Hematopoietic multipotent progenitor cell (in vitro differentiated cells): Measurements from ENCODE around the gene UQCRHL. TPM values are rescaled to one million over a fixed set of nuclear protein-coding genes. Genes with fewer than 3 reads are reported as not detected.
"Not testable (repeated sequence)": the region's sequence is repeated elsewhere in the genome, so short reads cannot be mapped to it uniquely, and the experiment has no call there.

Source experiments
- DNase-seq, 3 donors: peaks; one replicate each; pipeline ENCODE4 v3.0.0-alpha.2; 2011 to 2015; ENCODE audit warnings: low read depth in 2 of 3, low spot score in 2 of 3
- total RNA-seq: library from RNA; depleted of rRNA; stranded (reverse); fragments of >200 nt; gene quantifications from one replicate; pipeline ENCODE4 v1.2.3, GENCODE V29; 2012

Gene UQCRHL
- total RNA-seq, 1 donor, result 0.54 TPM

DNA sequence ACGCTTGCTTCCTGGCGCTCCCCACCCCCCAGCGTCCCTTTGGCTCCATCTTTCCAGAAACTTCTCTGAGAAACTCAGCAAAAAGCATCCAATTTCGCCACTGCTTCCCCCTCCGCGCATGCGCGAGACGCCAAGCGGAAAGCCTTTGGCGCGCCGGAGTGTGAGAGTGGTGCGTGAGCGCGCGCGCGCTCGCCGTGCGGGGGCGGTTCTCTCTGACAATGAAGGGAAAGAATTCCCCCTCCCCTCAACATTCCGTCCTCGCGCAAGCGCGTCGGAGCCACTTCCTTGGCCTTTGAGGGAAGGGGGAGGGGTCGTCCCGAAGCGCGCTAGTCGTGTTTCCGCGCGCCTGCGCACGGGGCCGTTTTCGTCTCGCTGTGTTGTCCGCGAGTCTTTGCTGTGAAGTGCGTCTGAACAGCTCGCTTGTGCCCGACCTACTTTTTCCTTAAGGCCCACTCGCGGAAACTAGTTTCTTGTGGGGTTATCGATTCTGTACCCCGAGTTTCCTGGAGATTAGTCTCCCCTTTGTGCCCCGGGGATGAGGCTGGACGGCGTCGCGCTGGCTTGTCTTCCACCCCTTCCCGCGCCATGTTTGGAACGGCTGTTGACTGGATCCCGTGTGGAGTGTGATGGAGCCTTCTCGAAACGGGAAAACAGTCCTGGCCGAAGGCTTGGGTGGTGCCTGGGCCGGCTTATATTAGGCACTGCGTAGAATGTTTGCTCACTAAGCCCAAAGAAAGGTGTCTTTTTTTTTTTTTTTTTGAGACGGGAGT is 28.5 kb upstream of the UQCRHL start:
- peak; percentile 99 to 100 (median 100) for DNase-seq

DNA sequence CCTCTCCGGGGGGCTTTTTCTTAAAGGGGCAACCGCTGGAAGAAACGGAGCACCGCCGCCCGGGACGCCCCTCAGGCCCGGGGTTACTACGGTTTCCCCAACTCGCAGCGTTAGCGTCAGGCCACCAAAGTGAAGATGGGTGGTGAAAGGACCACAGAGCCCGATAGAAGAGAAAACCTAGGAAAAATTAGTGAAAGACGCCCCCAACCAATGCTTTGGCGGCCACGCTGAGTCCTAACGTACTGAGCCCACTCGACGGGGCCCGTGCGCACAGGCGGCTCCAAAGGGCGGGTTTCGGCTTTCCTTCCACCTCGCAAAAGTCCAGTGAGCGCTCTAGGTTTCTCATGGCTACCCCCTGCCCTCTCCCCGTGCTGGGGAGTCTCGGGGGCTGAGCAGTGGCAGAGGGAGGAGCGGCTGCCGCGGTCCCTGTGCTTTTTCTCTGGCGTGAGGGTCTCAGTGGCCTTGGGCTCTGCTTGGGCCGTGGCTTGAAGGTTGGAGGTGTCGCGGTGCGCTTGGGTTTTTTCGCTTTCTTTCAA is 27.8 kb upstream of the UQCRHL start:
- DNase-seq, result peak in 1 of 3 donors; percentile 49

DNA sequence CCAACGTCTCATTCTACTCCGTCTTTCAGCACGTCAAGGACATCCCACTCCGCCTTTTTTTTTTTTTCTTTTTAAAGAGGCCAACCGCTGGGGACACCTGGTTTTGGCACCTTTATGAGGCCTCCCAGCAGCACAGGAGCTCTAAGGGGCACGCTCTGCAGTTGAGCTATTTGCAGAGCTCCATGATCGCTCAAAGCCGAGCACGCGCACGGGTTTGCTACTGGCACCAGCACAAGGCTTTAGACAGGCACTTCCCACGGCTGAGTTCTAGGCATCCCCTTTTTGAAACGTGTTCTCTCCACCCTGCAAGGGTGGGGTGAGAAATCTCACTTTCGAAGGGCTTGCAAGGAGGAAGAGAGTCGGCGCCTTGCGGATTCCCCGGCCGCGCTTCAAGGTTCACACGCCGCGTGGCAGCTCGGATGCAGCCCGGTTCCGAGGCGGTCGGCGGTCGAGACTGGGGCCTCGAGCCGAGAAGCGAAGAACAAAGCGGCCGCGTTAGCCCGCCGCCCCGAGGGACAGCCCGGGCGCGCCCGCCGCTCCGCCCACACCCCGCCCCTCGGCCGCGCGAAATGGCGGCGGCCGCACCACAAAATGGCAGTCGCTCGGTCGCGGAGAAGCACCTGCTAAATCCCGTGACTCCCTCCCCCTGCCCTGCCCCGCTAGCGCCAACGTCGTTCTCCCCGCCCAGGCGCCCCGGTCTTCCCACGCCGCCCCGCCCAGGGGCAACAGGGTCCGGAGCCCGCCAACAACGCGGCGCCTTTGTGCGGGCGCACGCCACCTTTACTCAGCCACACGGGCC is 27.2 kb upstream of the UQCRHL start:
- peak; percentile 80 to 92 (median 87) for DNase-seq

DNA sequence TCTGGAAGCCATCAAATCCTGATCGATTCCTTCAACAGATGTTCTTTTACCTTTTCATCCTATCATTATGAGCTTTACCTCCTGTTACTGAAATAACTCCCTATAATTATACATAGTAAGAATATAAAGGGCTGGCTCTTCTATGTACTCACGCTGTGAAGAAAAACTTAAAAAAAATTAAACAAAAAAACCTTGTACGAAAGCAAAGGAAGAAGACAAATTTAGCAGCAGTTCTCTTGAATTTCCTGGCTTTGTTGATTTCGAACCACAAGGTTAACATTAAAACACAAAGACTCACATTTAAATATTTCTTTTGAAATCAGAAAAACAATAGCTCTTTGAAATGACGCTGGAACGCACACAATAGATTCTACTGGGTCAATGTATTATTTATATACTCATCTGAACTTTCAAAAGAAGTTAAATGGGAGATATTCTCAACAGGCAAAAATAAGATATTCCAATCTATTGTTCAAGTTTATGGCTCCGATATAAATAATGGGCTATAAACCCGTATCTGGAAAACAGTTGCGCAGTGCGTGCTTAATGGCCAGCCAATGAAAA is 26.5 kb upstream of the UQCRHL start:
- peak in 1 of 3 donors; percentile 11 for DNase-seq

DNA sequence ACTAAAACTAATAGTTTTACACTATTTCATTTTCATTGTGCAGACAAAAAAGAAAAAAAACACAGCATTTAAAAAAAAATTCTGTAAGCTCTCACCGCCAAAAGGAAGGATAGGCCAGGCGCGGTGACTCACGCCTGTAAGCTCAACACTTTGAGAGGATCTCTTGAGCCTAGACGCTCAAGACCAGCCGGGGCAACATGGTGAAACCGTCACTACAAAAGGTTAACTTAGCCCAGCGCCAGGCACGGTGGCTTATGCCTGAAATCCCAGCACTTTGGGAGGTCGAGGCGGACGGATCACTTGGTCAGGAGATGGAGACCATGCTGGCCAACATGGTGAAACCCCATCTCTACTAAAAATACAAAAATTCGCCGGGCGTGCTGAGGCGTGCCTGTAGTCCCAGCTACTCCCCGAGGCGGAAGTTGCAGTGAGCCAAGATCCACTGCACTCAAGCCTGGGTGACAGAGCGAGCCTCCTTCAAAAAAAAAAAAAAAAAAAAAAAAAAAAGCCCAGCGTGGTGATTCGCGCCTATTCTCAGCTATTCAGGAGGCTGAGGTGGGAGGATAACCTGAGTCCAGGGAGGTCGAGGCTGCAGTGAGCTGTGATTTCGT is 25.7 kb upstream of the UQCRHL start:
- peak in 1 of 3 donors; percentile 25 for DNase-seq

DNA sequence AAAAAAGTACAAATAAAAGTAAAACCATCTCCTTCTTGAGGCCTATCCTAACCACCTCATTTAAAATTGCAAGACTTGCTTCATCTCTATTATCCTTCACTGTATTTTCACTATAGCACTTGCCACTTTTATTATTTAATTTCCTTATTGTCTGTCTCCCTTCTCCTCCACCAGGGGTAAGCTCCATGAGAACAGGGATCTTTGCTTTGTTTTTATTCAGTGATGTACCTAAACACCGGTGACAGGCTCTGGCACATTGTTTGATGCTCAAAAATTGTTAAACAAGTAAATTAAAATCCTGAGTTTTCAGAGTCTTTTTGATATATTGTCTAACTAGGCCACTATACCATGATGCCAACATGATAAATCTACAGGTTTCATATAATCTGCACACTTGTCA is 22.8 kb upstream of the UQCRHL start:
- peak in 1 of 3 donors; percentile 41 for DNase-seq

DNA sequence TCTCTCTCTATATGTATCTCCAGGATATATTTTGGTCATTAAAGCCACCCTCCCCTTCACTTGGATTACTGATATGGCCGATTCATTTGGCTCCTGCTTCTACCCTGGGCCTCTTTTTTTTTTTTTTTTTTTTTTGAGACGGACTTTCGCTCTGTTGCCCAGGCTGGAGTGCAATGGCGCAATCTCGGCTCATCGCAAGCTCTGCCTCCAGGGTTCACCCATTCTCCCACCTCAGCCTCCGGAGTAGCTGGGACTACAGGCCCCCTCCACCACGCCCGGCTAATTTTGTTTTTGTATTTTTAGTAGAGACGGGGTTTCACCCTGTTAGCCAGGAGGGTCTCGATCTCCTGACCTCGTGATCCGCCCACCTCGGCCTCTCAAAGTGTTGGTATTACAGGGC is 21.5 kb upstream of the UQCRHL start:
- not testable (repeated sequence) for DNase-seq

DNA sequence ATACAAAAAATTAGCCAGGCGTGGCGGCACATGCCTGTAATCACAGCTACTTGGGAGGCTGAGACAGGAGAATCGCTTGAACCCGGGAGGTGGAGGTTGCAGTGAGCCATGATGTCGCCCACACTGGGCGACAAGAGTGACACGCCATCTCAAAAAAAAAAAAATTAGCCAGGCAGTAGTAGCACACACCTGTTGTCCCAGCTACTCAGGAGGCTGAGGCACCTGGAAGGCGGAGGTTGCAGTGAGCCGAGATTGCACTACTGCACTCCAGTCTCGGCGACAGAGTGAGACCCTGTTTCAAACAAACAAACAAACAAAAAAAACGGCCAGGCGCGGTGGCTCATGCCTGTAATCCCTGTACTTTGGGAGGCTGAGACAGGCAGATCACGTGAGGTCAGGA is 20.1 kb upstream of the UQCRHL start:
- DNase-seq, result not testable (repeated sequence)

DNA sequence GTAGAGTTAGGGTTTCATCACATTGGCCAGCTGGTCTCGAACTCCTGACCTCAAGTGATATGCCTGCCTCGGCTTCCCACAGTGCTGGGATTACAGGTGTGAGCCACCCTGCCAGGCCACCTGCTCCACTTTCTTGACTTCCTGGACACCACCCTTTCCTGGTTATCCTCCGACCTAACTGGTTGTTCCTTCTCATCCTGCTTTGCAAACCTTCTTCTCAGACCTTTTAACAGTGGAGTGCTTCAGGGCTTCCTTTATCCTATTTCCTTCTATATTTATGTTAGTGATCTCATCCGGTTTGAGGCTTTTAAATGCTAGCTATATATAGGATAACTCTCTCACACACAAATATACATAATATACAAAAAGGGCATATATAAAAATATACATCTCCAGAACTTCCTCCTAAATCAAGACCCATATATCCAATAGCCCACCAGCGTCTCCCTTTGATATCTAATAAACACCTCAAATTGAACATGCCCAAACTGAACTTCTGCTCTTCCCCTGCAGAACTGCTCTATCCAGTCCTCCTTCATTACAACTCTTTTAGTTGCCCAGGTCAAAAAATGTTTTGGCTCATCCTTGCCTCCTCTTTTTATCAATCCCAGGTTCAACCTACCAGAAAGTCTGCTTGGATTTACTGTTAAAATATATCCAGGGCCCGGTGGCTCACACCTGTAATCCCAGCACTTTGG is 19.5 kb upstream of the UQCRHL start:
- DNase-seq, result no peak

DNA sequence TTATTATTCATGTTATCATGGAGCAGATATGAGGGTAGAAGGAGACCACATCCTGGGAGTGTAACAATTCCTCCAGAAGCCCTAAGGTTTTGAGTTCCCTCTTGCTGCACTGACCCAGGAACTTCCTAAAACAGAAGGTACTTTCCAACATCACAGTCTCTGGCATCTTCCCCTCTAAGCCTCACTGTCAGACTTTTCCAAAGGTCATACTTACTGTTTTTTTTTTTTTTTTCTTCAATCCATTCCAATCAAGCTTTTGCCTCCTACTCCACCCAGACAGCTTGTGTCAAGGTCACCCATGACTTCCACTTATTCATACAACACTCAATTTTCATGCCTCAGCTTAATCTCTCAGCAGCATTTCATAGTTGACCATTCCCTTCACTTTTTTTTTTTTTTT is 18.4 kb upstream of the UQCRHL start:
- no peak for DNase-seq

DNA sequence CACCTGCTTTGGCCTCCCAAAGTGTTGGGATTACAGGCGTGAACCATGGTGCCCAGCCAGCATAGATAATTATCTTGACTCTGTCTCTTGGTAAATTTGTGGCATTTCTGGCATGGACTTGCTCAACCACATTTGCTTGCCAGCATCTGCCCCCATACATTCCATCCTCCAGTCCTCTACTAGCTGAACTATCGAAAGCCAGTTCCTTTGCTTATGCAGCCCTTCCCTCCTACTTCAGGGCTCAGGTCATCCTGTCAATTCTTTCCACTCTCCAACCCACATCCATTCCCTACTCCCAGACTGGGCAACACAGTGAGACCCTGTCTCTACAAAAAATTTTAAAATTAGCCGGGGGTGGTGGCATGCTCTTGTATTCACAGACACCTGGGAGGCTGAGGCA is 13.0 kb upstream of the UQCRHL start:
- no peak for DNase-seq

DNA sequence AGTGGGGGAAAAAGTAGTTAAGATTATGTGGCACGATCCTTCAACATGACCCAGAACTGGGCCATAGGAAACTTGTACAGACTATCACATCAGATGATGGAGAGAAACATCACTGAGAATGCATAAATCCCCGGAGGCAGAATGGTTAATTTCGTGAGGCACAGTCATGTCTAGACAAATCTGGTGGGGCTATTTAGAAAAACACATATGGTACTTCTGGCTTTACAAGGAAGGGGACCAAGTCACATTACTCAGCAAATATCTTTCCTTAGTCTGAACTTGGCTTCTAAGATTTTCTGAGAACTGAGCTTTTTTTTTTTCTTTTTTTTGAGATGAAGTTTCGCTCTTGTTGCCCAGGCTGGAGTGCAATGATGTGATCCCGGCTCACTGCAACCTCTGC is 9.2 kb upstream of the UQCRHL start:
- no peak for DNase-seq

DNA sequence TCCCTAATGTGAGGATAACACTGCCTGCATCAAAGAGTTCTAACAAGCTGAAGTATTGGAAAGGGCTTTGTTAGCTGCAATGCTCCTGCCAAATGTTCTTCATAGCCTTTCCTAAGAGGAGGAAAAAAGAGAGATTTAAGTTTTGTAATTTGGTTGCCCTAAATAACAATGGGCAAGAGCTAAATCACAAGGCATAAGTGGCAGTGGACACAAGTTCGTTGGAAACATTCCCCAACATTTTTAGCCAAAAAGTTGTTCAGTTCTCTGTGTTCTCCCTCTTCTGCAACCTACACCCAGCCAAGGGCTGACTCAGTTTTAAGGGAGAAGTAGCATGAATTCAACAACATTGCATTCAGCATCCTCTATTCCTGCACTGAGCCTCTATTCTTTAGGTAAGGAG is 2.6 kb upstream of the UQCRHL start:
- no peak for DNase-seq

DNA sequence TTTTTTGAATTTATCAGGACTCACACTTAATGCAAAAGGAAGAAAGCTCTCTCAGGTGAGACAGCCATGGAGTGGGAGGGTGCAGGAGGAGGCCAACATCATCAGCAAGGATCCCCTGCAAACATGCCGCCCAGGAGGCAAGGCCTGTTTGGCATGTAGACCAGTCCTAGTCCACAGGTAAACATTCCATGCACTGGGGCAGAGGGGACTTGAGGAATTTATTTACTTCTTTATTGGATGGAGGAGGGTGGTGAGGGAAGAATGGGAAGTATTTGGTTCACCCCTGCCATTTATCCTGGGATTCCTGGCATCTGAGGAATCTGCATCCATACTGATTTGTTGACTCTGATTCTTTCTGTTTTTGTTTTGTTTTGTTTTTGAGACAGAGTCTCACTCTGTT is 1.5 kb upstream of the UQCRHL start:
- no peak for DNase-seq

DNA sequence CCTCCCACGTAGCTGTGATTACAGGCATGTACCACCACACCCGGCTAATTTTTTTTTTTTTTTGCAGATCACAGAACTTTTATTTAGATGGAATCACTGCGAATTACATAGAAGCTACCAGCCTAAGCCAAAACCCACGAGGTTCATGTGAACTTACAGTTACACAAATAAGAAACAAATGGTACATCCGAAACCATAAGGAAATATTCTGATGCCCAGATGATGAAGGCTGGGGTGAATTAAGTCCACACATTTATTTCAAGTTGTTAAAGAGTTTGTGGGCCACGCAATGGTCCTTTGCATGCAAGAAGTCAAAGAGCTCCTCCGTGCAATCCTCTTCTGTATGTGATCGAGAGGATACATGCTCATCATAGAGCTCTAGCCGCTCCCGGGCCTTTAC is 328 bp downstream of the UQCRHL start:
- DNase-seq, result no peak

DNA sequence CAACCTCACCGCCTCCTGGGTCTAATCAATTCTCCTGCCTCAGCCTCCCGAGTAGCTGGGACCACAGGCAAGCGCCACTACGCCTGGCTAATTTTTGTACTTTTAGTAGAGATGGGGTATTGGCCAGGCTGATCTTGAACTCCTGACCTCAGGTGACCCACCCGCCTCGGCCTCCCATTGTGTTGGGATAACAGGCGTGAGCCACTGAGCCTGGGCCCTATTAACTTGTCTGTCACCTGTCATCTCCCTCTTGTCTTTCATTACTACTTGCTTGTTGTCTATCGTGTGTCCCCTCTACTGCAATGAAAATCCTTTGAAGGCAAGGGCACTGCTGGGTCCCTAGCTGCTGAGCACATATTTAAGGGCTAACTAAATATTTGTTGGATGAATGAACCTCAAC is 3.4 kb downstream of the UQCRHL start:
- DNase-seq, result no peak

DNA sequence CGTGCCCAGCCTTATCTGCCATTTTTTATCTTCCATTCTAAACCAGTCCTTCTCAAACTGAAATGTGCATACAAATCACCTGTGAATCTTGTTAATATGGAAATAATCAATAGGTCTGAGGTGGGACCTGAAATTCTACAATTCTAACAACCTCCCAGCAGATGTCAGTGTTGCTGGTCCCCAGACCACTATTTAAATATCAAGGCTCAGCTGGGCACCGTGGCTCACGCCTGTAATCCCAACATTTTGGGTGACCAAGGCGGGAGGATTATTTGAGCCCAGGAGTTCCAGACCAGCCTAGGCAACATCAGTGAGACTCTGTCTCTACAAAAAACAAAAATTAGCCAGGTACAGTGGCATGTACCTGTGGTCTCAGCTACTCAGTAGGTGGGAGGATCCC is 4.1 kb downstream of the UQCRHL start:
- DNase-seq, result peak in 2 of 3 donors; percentile 37 to 53

DNA sequence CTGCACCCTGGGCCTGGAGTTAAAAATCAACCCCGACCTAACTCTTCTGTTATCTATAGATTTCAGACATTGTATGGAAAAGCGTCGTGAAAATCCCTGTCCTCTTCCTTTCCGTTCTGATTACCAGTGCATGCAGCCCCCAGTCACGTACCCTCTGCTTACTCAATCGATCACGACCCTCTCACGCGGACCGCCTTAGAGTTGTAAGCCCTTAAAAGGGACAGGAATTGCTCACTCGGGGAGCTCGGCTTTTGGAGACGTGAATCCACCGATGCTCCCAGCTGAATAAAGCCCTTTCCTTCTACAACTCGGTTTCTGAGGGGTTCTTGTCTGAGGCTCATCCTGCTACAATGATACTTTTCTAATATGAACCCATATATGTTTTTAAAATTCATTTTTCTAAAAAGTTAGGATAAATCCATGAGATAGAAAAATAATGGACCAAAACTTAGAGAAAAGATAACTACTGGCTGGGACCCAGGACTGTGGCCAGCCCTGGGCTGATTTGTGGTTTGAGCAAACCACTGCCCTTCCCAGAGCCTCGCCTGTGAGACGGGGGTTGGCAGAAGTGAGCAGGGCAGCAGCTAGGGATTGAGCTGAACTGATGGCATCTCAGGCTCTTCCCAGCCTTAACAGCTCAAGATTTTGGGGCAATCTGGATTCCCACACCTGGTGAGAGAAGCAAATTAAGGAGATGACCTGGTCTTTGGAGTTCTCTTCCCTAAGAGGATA is 5.0 kb downstream of the UQCRHL start:
- DNase-seq, result peak in 1 of 3 donors; percentile 24

DNA sequence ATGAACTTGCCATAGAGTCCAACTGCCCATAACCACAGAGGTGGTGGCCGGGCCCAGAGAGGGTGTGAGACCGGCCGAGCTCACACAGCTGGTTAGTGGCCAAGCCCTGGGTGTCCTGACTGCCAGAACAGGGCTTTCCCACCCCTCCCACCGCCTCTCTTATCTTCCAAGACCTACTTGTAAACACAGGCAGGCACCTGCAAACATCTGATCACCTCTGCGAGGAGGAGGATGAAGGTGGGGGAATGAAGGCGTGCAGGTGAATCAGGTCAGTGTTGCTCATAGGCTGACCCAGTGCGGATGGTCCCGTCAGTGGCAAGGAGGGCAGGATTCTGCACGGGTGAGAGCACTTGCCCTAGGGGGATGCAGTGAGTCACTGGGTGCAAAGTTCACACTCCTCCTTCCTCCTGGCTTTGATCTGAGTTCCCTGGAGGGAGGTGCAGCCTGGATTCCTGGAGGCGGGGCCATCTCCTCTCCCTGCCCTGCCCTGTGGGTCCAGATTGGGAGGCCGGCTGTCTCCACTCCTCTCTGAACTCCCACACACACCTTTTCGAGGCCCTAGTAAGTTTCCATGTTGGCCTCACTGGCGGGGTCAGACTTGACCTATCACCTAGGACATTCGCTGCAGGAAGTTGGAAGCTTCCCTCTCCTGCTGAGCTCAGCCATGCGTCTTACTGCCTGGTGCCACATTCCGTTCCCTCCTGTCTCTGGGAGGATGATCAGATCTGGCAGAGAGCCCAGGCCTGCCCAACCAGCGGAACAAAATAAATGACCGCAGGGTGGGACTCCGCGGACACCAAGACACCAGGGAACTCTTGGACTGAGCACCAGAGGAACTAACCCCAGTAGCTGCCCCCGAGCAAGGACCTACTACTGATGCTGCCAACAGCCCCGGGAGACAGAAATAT is 7.3 kb downstream of the UQCRHL start:
- DNase-seq, result no peak
